SU-DHL-6 (cell line): ENCODE results near the gene GRAMD1B.
"Not testable (repeated sequence)": the region's sequence is repeated elsewhere in the genome, so short reads cannot be mapped to it uniquely, and the experiment has no call there.

Experiments used
- H2AFZ ChIP-seq: fragments of 200-600 bp; sonication (generic); 2 replicates; pipeline ENCODE4 v1.6.1; 2014; ENCODE audit warnings: low read depth, mild to moderate bottlenecking, moderate library complexity, mixed read lengths, antibody characterized with exemption, low read length; ENCODE audit not compliant: severe bottlenecking
- H3F3A ChIP-seq: fragments of 200-600 bp; shearing (Covaris generic); 2 replicates; pipeline ENCODE4 v1.6.0; 2016; ENCODE audit warnings: antibody characterized with exemption, mild to moderate bottlenecking; ENCODE audit not compliant: insufficient read depth
- H3K27ac ChIP-seq: fragments of 200-600 bp; sonication (generic); 2 replicates; pipeline ENCODE4 v1.5.1; 2016; ENCODE audit warnings: low read depth, mild to moderate bottlenecking, low read length, moderate library complexity, mixed read lengths
- H3K27me3 ChIP-seq: fragments of 200-600 bp; sonication (generic), shearing (Covaris generic); 2 replicates; pipeline ENCODE4 v1.6.0; 2014; ENCODE audit warnings: mild to moderate bottlenecking, low read length
- H3K36me3 ChIP-seq: fragments of 200-600 bp; sonication (generic); 2 replicates; pipeline ENCODE4 v1.6.1; 2014; ENCODE audit warnings: mild to moderate bottlenecking, low read length, mixed read lengths
- H3K4me2 ChIP-seq: fragments of 300-600, 200-600 bp; shearing (Covaris generic), sonication (generic); 2 replicates; pipeline ENCODE4 v1.6.0; 2014; ENCODE audit warnings: low read length, low read depth, mild to moderate bottlenecking; ENCODE audit not compliant: poor library complexity, severe bottlenecking
- H3K4me3 ChIP-seq: fragments of 200-600 bp; sonication (generic); 2 replicates; pipeline ENCODE4 v1.5.1; 2014; ENCODE audit warnings: antibody characterized with exemption, low read length, mild to moderate bottlenecking, mixed read lengths; ENCODE audit not compliant: insufficient read depth, poor library complexity, severe bottlenecking
- H3K79me2 ChIP-seq: fragments of 200-600 bp; sonication (generic); 2 replicates; pipeline ENCODE4 v1.6.1; 2014; ENCODE audit warnings: mild to moderate bottlenecking, low read length, moderate library complexity; ENCODE audit not compliant: insufficient read depth
- H3K9ac ChIP-seq: fragments of 200-600 bp; sonication (generic); 2 replicates; pipeline ENCODE4 v1.7.0; 2014; ENCODE audit warnings: mild to moderate bottlenecking, low read length
- H3K9me2 ChIP-seq: fragments of 200-600 bp; sonication (generic); replicated peaks from 2 replicates; pipeline ENCODE4 v1.6.1; 2014; ENCODE audit warnings: low read length; ENCODE audit not compliant: insufficient read depth
- H3K9me3 ChIP-seq: fragments of 200-600 bp; sonication (generic); 2 replicates; pipeline ENCODE4 v1.6.1; 2014; ENCODE audit warnings: low read length, mixed read lengths; ENCODE audit not compliant: insufficient read depth
- H4K20me1 ChIP-seq: fragments of 200-600 bp; sonication (generic); 2 replicates; pipeline ENCODE4 v1.6.1; 2014; ENCODE audit warnings: low read depth, mild to moderate bottlenecking, antibody characterized with exemption, low read length, moderate library complexity, mixed read lengths
- EZH2phosphoT487 ChIP-seq: fragments of 200-600 bp; sonication (generic), shearing (Covaris generic); conservative IDR thresholded peaks from 2 replicates; pipeline ENCODE4 v1.6.1; 2018; ENCODE audit warnings: mild to moderate bottlenecking, antibody characterized with exemption, low read length, moderate library complexity, mixed read lengths
- TF ChIP-seq, protein P1 (sequence below): fragments of 200-600 bp; sonication (generic); IDR thresholded peaks from one replicate; pipeline ENCODE4 v1.5.1; 2017; ENCODE audit warnings: antibody characterized with exemption, mild to moderate bottlenecking, low read length, moderate library complexity; ENCODE audit not compliant: insufficient read depth, poor library complexity, severe bottlenecking

GRAMD1B gene

DNA sequence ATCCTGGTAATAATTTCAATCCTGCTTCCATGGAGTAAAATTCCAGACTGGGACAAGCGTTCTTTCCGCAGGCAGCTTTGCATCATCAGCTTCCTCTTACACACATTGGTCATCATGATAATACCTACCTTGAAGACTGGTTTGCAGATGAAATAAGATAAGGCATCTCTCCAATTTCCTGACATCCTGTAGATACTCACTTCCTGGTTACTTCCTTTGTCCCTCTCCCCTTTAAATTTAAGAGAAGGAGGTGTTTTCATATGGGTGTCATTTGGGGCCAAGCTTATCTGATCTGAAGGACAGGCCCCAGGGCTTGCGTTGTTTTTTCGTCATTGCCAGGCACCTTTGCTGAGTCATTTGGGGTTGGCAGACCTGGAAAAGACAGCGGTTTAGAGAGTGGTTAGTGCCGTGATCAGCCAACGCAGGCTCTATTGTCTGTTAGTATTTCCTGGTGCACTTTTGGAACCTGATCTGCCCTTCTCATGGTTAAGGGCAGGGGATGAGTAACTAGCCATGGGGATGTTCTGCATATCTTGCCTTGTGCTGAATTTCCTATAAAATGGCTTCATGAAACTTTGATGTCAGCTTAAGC, 24.1 kb downstream of the GRAMD1B start:
- H4K20me1 ChIP-seq: no peaks in the 10 kb centered on the region
- no peaks in the 10 kb centered on the region for H3F3A ChIP-seq
- no peak for TF ChIP-seq EZH2phosphoT487
- TF ChIP-seq, protein P1, sequence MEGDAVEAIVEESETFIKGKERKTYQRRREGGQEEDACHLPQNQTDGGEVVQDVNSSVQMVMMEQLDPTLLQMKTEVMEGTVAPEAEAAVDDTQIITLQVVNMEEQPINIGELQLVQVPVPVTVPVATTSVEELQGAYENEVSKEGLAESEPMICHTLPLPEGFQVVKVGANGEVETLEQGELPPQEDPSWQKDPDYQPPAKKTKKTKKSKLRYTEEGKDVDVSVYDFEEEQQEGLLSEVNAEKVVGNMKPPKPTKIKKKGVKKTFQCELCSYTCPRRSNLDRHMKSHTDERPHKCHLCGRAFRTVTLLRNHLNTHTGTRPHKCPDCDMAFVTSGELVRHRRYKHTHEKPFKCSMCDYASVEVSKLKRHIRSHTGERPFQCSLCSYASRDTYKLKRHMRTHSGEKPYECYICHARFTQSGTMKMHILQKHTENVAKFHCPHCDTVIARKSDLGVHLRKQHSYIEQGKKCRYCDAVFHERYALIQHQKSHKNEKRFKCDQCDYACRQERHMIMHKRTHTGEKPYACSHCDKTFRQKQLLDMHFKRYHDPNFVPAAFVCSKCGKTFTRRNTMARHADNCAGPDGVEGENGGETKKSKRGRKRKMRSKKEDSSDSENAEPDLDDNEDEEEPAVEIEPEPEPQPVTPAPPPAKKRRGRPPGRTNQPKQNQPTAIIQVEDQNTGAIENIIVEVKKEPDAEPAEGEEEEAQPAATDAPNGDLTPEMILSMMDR: no peak
- H3K4me2 ChIP-seq: no peak overlapping the region
- H3K27ac ChIP-seq: no peak overlapping the region
- H3K9ac ChIP-seq: no peak overlapping the region
- H3K27me3 ChIP-seq: 0 out of 2 replicates have a peak, but pooled peaks cover under 1% of the 10 kb centered on the region
- no peaks in the 10 kb centered on the region for H3K9me2 ChIP-seq
- H3K79me2 ChIP-seq: no peaks in the 10 kb centered on the region
- H3K9me3 ChIP-seq: no peaks in the 10 kb centered on the region
- H3K36me3 ChIP-seq: no peaks in the 10 kb centered on the region
- H3K4me3 ChIP-seq: no peak overlapping the region
- no peak overlapping the region for H2AFZ ChIP-seq

DNA sequence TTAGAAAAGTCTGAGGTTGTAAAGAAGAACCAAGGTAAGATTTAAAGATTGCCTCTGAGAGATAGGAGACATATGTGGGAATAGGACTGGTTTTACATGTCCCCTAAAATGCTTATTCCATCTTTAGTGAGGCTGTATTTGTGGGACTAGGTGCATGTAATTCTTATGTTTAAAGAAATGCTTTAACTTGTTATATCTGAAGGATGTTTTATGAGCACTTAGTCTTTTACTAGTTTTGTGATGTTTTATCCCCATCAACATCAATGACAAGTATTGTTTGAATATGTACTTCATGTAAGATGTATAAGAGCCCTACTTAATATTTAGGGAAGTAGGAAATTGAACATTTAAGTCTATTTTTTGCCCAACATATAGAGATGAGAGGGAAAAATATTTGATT, 24.7 kb downstream of the GRAMD1B start:
- H3K4me3 ChIP-seq: no peak overlapping the region
- H2AFZ ChIP-seq: no peak overlapping the region

DNA sequence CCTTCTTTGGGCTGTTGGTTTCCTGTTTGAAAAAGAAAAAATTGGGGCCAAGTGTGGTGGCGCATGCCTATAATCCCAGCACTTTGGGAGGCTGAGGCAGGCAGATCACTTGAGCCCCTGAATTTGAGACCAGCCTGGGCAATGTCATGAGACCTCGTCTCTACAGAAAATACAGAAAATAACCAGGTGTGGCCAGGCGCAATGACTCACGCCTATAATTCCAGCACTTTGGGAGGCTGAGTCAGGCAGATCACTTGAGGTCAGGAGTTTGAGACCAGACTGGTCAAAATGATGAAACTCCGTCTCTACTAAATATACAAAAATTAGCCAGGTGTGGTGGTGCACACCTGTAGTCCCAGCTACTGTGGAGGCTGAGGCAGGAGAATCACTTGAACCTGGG, 26.4 kb downstream of the GRAMD1B start:
- H3K4me2 ChIP-seq, H3F3A ChIP-seq, H4K20me1 ChIP-seq, H3K9me2 ChIP-seq, H3K4me3 ChIP-seq, H3K79me2 ChIP-seq, H3K27me3 ChIP-seq, H3K9ac ChIP-seq, H3K27ac ChIP-seq, H2AFZ ChIP-seq, H3K9me3 ChIP-seq, H3K36me3 ChIP-seq: not testable (repeated sequence)

More for the DNA sequence above, 24.7 kb downstream of the GRAMD1B start:
- H3K9ac ChIP-seq: no peak overlapping the region
- no peaks in the 10 kb centered on the region for H3K9me3 ChIP-seq
- no peaks in the 10 kb centered on the region for H4K20me1 ChIP-seq
- H3K27me3 ChIP-seq: no peaks in the 10 kb centered on the region
- no peaks in the 10 kb centered on the region for H3K9me2 ChIP-seq
- H3K36me3 ChIP-seq: no peaks in the 10 kb centered on the region
- H3K79me2 ChIP-seq: no peaks in the 10 kb centered on the region
- H3K4me2 ChIP-seq: no peak overlapping the region
- no peak for TF ChIP-seq EZH2phosphoT487
- TF ChIP-seq, protein P1: no peak
- H3K27ac ChIP-seq: no peak overlapping the region
- H3F3A ChIP-seq: no peaks in the 10 kb centered on the region

- Histone ChIP-seq H3K4me3 (no peak overlapping the region), H3K79me2 (no peaks in the 10 kb centered on the region), H2AFZ (no peak overlapping the region), H3K27me3 (no peaks in the 10 kb centered on the region), H4K20me1 (no peaks in the 10 kb centered on the region), H3K36me3 (no peaks in the 10 kb centered on the region), H3K27ac (no peak overlapping the region), H3K9me2 (no peaks in the 10 kb centered on the region), H3K4me2 (no peak overlapping the region), H3K9me3 (no peaks in the 10 kb centered on the region), H3K9ac (no peak overlapping the region), H3F3A (no peaks in the 10 kb centered on the region)
- no peak for TF ChIP-seq EZH2phosphoT487
- TF ChIP-seq, protein P1: no peak
Observed at GRCh38 chr11:123457187-123457770, 27.2 kb downstream of the GRAMD1B start.
